ENCODE measurements around the gene GPX6. TPM values are rescaled to one million over a fixed set of nuclear protein-coding genes. Genes with fewer than 3 reads are reported as not detected.
"Not testable (repeated sequence)": the region's sequence is repeated elsewhere in the genome, so short reads cannot be mapped to it uniquely, and the experiment has no call there.

Gene GPX6
- total RNA-seq, 2 donors from 2014 or later, result not detected

GRCh38 chr6:28537509-28538140 is 22.0 kb upstream of the GPX6 start:
- no peak for DNase-seq (ENCODE audit: low spot score)
- Mint-ChIP-seq H3K27ac (no peak overlapping the region), H3K4me3 (no peak overlapping the region), H3K36me3 (peaks cover 10% of the 10 kb centered on the region), H3K27me3 (peaks cover 53 to 91% of the 10 kb centered on the region in 2 donors), H3K9me3 (peaks cover 4% of the 10 kb centered on the region), H3K4me1 (ENCODE audit: low read depth in 2 of 2) (peaks cover 6% of the 10 kb centered on the region in 2 donors)
- ATAC-seq, result peak in 1 of 2 donors; percentile 41

DNA sequence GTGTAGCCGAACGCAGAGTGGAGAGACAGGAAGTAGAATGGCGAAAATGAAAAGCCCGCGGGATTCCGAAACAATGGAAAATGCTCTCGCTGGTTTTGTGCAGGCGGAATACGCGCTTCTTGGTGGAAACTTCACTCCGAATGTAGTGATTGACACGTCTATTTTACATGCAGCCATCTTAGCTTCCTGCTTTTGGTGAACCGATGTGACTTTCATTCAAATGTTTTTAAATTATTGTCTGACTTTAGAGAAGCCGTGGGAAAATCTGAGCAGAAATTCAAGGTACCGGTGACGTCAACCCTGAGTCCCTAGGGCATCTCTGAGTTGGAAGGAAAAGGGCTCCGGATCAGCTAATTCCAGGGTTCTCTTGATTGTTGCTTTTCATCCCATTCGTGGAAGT is 21.5 kb upstream of the GPX6 start:
- no peak overlapping the region for H3K27ac Mint-ChIP-seq
- H3K27me3 Mint-ChIP-seq, result peaks cover 49 to 86% of the 10 kb centered on the region in 2 donors
- no peak for ATAC-seq

GRCh38 chr6:28534875-28535274 is 19.3 kb upstream of the GPX6 start:
- peaks cover 0 to 2% of the 10 kb centered on the region in 2 donors for H3K4me1 Mint-ChIP-seq (ENCODE audit: low read depth in 2 of 2)
- ATAC-seq (no peak), DNase-seq (ENCODE audit: low spot score) (no peak)
- H3K27me3 Mint-ChIP-seq, result peaks cover 39 to 75% of the 10 kb centered on the region in 2 donors
- no peaks in the 10 kb centered on the region for H3K36me3 Mint-ChIP-seq
- H3K9me3 Mint-ChIP-seq, result no peaks in the 10 kb centered on the region
- H3K27ac Mint-ChIP-seq, result no peak overlapping the region
- H3K4me3 Mint-ChIP-seq, result no peak overlapping the region

More for the DNA sequence above, 21.5 kb upstream of the GPX6 start:
- H3K4me1 Mint-ChIP-seq (ENCODE audit: low read depth in 2 of 2), result peaks cover under 1 to 2% of the 10 kb centered on the region in 2 donors
- peaks cover 6% of the 10 kb centered on the region for H3K36me3 Mint-ChIP-seq
- DNase-seq (ENCODE audit: low spot score), result no peak
- peaks cover 4% of the 10 kb centered on the region for H3K9me3 Mint-ChIP-seq
- no peak overlapping the region for H3K4me3 Mint-ChIP-seq

DNA sequence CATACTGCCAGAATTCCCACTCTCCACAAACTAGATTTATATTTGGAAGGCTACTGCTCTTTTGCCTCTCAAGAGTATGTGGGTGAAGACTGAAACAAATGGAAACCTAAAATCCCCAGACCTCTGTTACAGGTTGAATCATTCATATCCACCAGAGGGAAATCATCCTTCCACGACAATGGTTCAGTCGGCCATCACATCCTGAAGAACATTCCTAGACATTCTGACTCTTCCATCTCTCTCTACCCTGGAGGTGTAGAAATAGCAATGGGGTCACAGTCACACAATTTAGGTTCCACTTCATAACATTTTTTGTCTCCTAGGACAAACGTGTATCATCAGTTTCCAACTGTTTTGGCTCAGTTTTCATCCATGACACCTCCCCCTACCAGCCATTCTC is 18.7 kb upstream of the GPX6 start:
- H3K36me3 Mint-ChIP-seq, result no peaks in the 10 kb centered on the region
- DNase-seq (ENCODE audit: low spot score), result no peak
- no peak for ATAC-seq

DNA sequence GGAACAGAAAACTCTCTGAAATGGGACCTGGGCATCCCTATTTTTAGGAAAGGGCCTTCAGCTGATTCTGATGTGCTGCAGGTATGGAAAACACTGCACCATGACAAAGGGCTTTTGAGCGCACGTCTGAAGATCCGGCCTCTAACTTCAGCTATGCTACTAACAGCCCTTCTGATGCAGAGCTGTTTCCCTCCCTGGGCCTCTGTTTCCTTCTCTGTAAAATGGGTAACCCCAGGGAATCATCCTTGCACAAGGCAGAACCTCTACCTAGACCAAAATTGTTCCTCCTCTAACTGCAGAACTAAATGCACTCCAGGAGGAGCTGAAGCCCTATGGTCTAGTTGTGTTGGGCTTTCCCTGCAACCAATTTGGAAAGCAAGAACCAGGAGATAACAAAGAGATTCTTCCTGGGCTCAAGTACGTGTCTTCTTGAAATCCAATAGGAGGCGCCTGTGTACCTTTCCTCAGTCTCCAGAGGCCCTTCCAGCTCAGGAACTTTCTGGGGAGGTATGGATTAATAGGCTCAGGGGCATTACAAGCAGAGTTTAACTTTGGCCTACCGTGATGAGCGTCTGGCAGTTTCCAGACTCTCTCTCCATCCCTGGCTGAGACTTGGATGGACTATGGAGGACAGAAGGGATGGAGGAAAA is 16.0 kb upstream of the GPX6 start:
- no peak overlapping the region for H3K27ac Mint-ChIP-seq
- no peak for ATAC-seq
- H3K36me3 Mint-ChIP-seq, result no peaks in the 10 kb centered on the region
- no peak overlapping the region for H3K4me3 Mint-ChIP-seq
- no peaks in the 10 kb centered on the region for H3K9me3 Mint-ChIP-seq
- peaks cover 38 to 59% of the 10 kb centered on the region in 2 donors for H3K27me3 Mint-ChIP-seq
- no peak for DNase-seq (ENCODE audit: low spot score)
- H3K4me1 Mint-ChIP-seq (ENCODE audit: low read depth in 2 of 2), result no peaks in the 10 kb centered on the region

More for the DNA sequence above, 18.7 kb upstream of the GPX6 start:
- H3K27me3 Mint-ChIP-seq, result peaks cover 38 to 71% of the 10 kb centered on the region in 2 donors
- no peaks in the 10 kb centered on the region for H3K9me3 Mint-ChIP-seq
- H3K4me1 Mint-ChIP-seq (ENCODE audit: low read depth in 2 of 2), result peaks cover 0 to 2% of the 10 kb centered on the region in 2 donors
- no peak overlapping the region for H3K4me3 Mint-ChIP-seq
- H3K27ac Mint-ChIP-seq, result no peak overlapping the region

GRCh38 chr6:28530777-28531176 is 15.2 kb upstream of the GPX6 start:
- Mint-ChIP-seq H3K9me3 (no peaks in the 10 kb centered on the region), H3K27ac (no peak overlapping the region), H3K4me3 (no peak overlapping the region), H3K27me3 (peaks cover 39 to 59% of the 10 kb centered on the region in 2 donors), H3K4me1 (ENCODE audit: low read depth in 2 of 2) (peaks cover 0 to 5% of the 10 kb centered on the region in 2 donors), H3K36me3 (no peaks in the 10 kb centered on the region)
- ATAC-seq (no peak), DNase-seq (ENCODE audit: low spot score) (no peak)

- Mint-ChIP-seq H3K9me3 (no peaks in the 10 kb centered on the region), H3K4me3 (no peak within 1 kb of the TSS), H3K4me1 (ENCODE audit: low read depth in 2 of 2) (peaks cover 0 to 5% of the 10 kb centered on the region in 2 donors), H3K27me3 (peaks cover 42 to 71% of the 10 kb centered on the region in 2 donors), H3K36me3 (no peaks in the 10 kb centered on the region), H3K27ac (no peak within 1 kb of the TSS)
- DNase-seq (ENCODE audit: low spot score) (no peak), ATAC-seq (no peak)
Measured at GRCh38 chr6:28525496-28526039, 10.0 kb upstream of the GPX6 start, which contains the start of gene GPX5. Gene GPX5 (plus strand): TSS chr6:28525881. CDS start chr6:28526014, 133 bp downstream.

- ATAC-seq (no peak), DNase-seq (ENCODE audit: low spot score) (no peak)
- Mint-ChIP-seq H3K27me3 (peaks cover 45 to 82% of the 10 kb centered on the region in 2 donors), H3K27ac (no peak overlapping the region), H3K36me3 (no peaks in the 10 kb centered on the region), H3K9me3 (no peaks in the 10 kb centered on the region), H3K4me1 (ENCODE audit: low read depth in 2 of 2) (peaks cover 0 to 5% of the 10 kb centered on the region in 2 donors), H3K4me3 (no peak overlapping the region)
Measured at GRCh38 chr6:28523241-28523622, 7.6 kb upstream of the GPX6 start.

GRCh38 chr6:28522594-28523240 is 7.1 kb upstream of the GPX6 start:
- Mint-ChIP-seq H3K27me3 (peaks cover 41 to 81% of the 10 kb centered on the region in 2 donors), H3K4me1 (ENCODE audit: low read depth in 2 of 2) (peaks cover 0 to 5% of the 10 kb centered on the region in 2 donors), H3K4me3 (no peak overlapping the region), H3K27ac (no peak overlapping the region), H3K9me3 (no peaks in the 10 kb centered on the region), H3K36me3 (no peaks in the 10 kb centered on the region)
- DNase-seq (ENCODE audit: low spot score) (no peak), ATAC-seq (no peak)

DNA sequence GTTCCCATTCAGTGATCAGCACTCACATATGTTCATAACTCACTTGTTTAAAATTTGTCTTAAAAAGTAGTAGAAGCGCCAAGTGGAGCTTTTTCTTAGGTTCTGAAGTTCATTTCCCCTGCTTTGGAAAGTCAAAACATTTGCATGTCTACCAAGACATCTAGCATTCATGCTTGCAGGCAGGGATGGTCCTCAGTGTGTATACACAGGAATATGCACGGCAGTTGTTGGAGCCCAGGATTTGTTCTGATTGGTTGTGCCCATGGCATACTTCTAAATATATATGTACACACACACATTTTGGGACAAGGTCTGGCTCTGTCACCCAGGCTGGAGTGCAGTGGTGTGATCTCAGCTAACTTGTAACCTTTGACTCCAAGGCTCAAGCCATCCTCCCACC is 2.4 kb upstream of the GPX6 start:
- Mint-ChIP-seq H3K4me1 (ENCODE audit: low read depth in 2 of 2) (no peaks in the 10 kb centered on the region), H3K36me3 (no peaks in the 10 kb centered on the region), H3K9me3 (no peaks in the 10 kb centered on the region), H3K27me3 (peaks cover 39 to 57% of the 10 kb centered on the region in 2 donors), H3K4me3 (no peak overlapping the region), H3K27ac (no peak overlapping the region)
- DNase-seq (ENCODE audit: low spot score) (no peak), ATAC-seq (no peak)

GRCh38 chr6:28512387-28512786 is 3.2 kb downstream of the GPX6 start:
- H3K4me3 Mint-ChIP-seq; H3K9me3 Mint-ChIP-seq; H3K4me1 Mint-ChIP-seq (ENCODE audit: low read depth in 2 of 2); ATAC-seq; H3K36me3 Mint-ChIP-seq; DNase-seq (ENCODE audit: low spot score); H3K27ac Mint-ChIP-seq: not testable (repeated sequence)
- peaks cover 23 to 27% of the 10 kb centered on the region in 2 donors for H3K27me3 Mint-ChIP-seq

GRCh38 chr6:28511628-28512300 is 3.8 kb downstream of the GPX6 start:
- H3K4me1 Mint-ChIP-seq (ENCODE audit: low read depth in 2 of 2), result no peaks in the 10 kb centered on the region
- ATAC-seq, result no peak
- H3K27me3 Mint-ChIP-seq, result peaks cover 23 to 30% of the 10 kb centered on the region in 2 donors

GRCh38 chr6:28506807-28507475 is 8.7 kb downstream of the GPX6 start:
- H3K9me3 Mint-ChIP-seq, result no peaks in the 10 kb centered on the region
- no peaks in the 10 kb centered on the region for H3K36me3 Mint-ChIP-seq
- peaks cover 14 to 25% of the 10 kb centered on the region in 2 donors for H3K27me3 Mint-ChIP-seq
- DNase-seq (ENCODE audit: low spot score), result no peak
- H3K4me3 Mint-ChIP-seq, result no peak overlapping the region
- no peaks in the 10 kb centered on the region for H3K4me1 Mint-ChIP-seq (ENCODE audit: low read depth in 2 of 2)
- no peak for ATAC-seq
- no peak overlapping the region for H3K27ac Mint-ChIP-seq

More at GRCh38 chr6:28511628-28512300, 3.8 kb downstream of the GPX6 start:
- Mint-ChIP-seq H3K9me3 (no peaks in the 10 kb centered on the region), H3K36me3 (no peaks in the 10 kb centered on the region), H3K4me3 (no peak overlapping the region), H3K27ac (no peak overlapping the region)
- no peak for DNase-seq (ENCODE audit: low spot score)

All from natural killer cell treated with Interleukin-12 subunit alpha and Interleukin-12 subunit beta and Interleukin-15 and Interleukin-18, amount 100 ng/mL, for 72 hours (primary cell).